Bronchial epithelial cell (primary cell): ENCODE measurements around the gene PEX10. TPM values are rescaled to one million over a fixed set of nuclear protein-coding genes. Genes with fewer than 3 reads are reported as not detected.

Source experiments
- DNase-seq: peaks from one replicate; pipeline ENCODE4 v3.0.0-alpha.2; 2010; ENCODE audit warnings: low read depth
- FAIRE-seq: peaks from 2 replicates; lab custom pipeline; 2011; peaks lifted over from hg19 to GRCh38; lab: Jason Lieb, UNC
- H3K27me3 ChIP-seq: 2 replicates; pipeline ENCODE4 v1.5.1; 2011; ENCODE audit warnings: low read length; ENCODE audit not compliant: control insufficient read depth, insufficient read depth
- H3K36me3 ChIP-seq: 2 replicates; pipeline ENCODE4 v1.5.1; 2011; ENCODE audit warnings: low read length; ENCODE audit not compliant: control insufficient read depth, insufficient read depth
- H3K4me3 ChIP-seq: 2 replicates; pipeline ENCODE4 v1.5.1; 2011; ENCODE audit warnings: mild to moderate bottlenecking, low read depth, low read length, control low read depth
- CTCF ChIP-seq: IDR thresholded peaks from 2 replicates; pipeline ENCODE4 v1.5.1; 2011; ENCODE audit warnings: mild to moderate bottlenecking, moderate library complexity, low read length, control low read depth, inconsistent platforms; ENCODE audit not compliant: insufficient read depth, severe bottlenecking
- total RNA-seq: library from RNA; depleted of rRNA; stranded (reverse); fragments of >200 nt; gene quantifications from 2 replicates; pipeline ENCODE4 v1.2.1, GENCODE V29; 2014

PEX10 gene
- total RNA-seq, 1 donor from 2014 or later, result 30.0 TPM

- DNase-seq (no peak), FAIRE-seq (no peak)
- Histone ChIP-seq H3K36me3 (peaks cover 3% of the 10 kb centered on the region), H3K4me3 (no peak overlapping the region), H3K27me3 (no peaks in the 10 kb centered on the region)
- no peak for TF ChIP-seq CTCF
Observed at GRCh38 chr1:2383576-2383975, 28.8 kb downstream of the PEX10 start.

- no peak overlapping the region for H3K4me3 ChIP-seq
- no peaks in the 10 kb centered on the region for H3K27me3 ChIP-seq
- no peak for FAIRE-seq
- TF ChIP-seq CTCF, result peak; percentile 74
- DNase-seq, result peak; percentile 25
- H3K36me3 ChIP-seq, result peaks cover 1% of the 10 kb centered on the region
Observed at GRCh38 chr1:2382621-2383361, 29.6 kb downstream of the PEX10 start.

- Histone ChIP-seq H3K4me3 (no peak overlapping the region), H3K36me3 (no peaks in the 10 kb centered on the region), H3K27me3 (no peaks in the 10 kb centered on the region)
- TF ChIP-seq CTCF, result peak; percentile 95
- FAIRE-seq (no peak), DNase-seq (peak; percentile 48)
Observed at GRCh38 chr1:2381741-2382620, 30.4 kb downstream of the PEX10 start.

- TF ChIP-seq CTCF, result no peak
- Histone ChIP-seq H3K27me3 (no peaks in the 10 kb centered on the region), H3K36me3 (no peaks in the 10 kb centered on the region), H3K4me3 (no peak overlapping the region)
- DNase-seq, result no peak
- no peak for FAIRE-seq
Observed at GRCh38 chr1:2380816-2381591, 31.4 kb downstream of the PEX10 start.

GRCh38 chr1:2379733-2380404, 32.5 kb downstream of the PEX10 start:
- Histone ChIP-seq H3K36me3 (no peaks in the 10 kb centered on the region), H3K27me3 (no peaks in the 10 kb centered on the region), H3K4me3 (no peak overlapping the region)
- FAIRE-seq (no peak), DNase-seq (no peak)
- no peak for TF ChIP-seq CTCF
